Stimulated activated naive B cell treated with anti-CD40 and anti-IgM and Interleukin-4, amounts not matched to agents 10 μg/mL and 1 μg/mL and 100 μg/mL, for 72 hours (primary cell): Measurements from ENCODE around the gene PCDH1.
"Not testable (repeated sequence)": the region's sequence is repeated elsewhere in the genome, so short reads cannot be mapped to it uniquely, and the experiment has no call there.

Experiments
- ATAC-seq, 2 donors: fragments of 150-1000 bp; cut with Tn5 transposase; replicated peaks; 2 replicates each; pipeline ENCODE4 v1.10.0; 2021; ENCODE audit warnings: moderate library complexity in 1 of 2
- DNase-seq: peaks from one replicate; pipeline ENCODE4 v3.0.0; 2021
- H3K27ac Mint-ChIP-seq: one replicate; pipeline ENCODE4 v1.8.0; 2022; ENCODE audit warnings: mild to moderate bottlenecking, mixed read lengths
- H3K27me3 Mint-ChIP-seq, 2 donors: one replicate each; pipeline ENCODE4 v1.8.0; 2022; ENCODE audit warnings: mixed read lengths in 2 of 2
- H3K36me3 Mint-ChIP-seq, 2 donors: one replicate each; pipeline ENCODE4 v1.8.0; 2022; ENCODE audit warnings: mixed read lengths in 2 of 2, mild to moderate bottlenecking in 1 of 2
- H3K4me1 Mint-ChIP-seq, 2 donors: one replicate each; pipeline ENCODE4 v1.8.0; 2022; ENCODE audit warnings: mixed read lengths in 2 of 2, mild to moderate bottlenecking in 1 of 2
- H3K4me3 Mint-ChIP-seq, 2 donors: one replicate each; pipeline ENCODE4 v1.8.0; 2022; ENCODE audit warnings: mild to moderate bottlenecking in 2 of 2, mixed read lengths in 2 of 2, moderate library complexity in 1 of 2
- H3K9me3 Mint-ChIP-seq, 2 donors: one replicate each; pipeline ENCODE4 v1.8.0; 2022; ENCODE audit warnings: mixed read lengths in 2 of 2, mild to moderate bottlenecking in 1 of 2

The PCDH1 gene

GRCh38 chr5:141826674-141827073 lies 51.5 kb downstream of the PCDH1 start:
- no peaks in the 10 kb centered on the region for H3K4me1 Mint-ChIP-seq
- no peaks in the 10 kb centered on the region for H3K36me3 Mint-ChIP-seq
- no peak overlapping the region for H3K27ac Mint-ChIP-seq
- H3K9me3 Mint-ChIP-seq: no peaks in the 10 kb centered on the region
- DNase-seq (no peak), ATAC-seq (no peak)
- H3K4me3 Mint-ChIP-seq: no peak overlapping the region
- H3K27me3 Mint-ChIP-seq: peaks cover 17 to 26% of the 10 kb centered on the region in 2 donors

GRCh38 chr5:141825791-141826560 lies 52.2 kb downstream of the PCDH1 start:
- H3K27ac Mint-ChIP-seq: no peak overlapping the region
- H3K36me3 Mint-ChIP-seq: no peaks in the 10 kb centered on the region
- H3K4me1 Mint-ChIP-seq: no peaks in the 10 kb centered on the region
- DNase-seq (no peak), ATAC-seq (no peak)
- no peak overlapping the region for H3K4me3 Mint-ChIP-seq
- H3K27me3 Mint-ChIP-seq: peaks cover 15 to 20% of the 10 kb centered on the region in 2 donors
- no peaks in the 10 kb centered on the region for H3K9me3 Mint-ChIP-seq

GRCh38 chr5:141825241-141825671 lies 53.0 kb downstream of the PCDH1 start:
- H3K27ac Mint-ChIP-seq: no peak overlapping the region

GRCh38 chr5:141824717-141825116 lies 53.5 kb downstream of the PCDH1 start:
- Mint-ChIP-seq H3K36me3 (no peaks in the 10 kb centered on the region), H3K9me3 (no peaks in the 10 kb centered on the region), H3K4me1 (no peaks in the 10 kb centered on the region), H3K27me3 (peaks cover 11 to 25% of the 10 kb centered on the region in 2 donors), H3K27ac (no peak overlapping the region), H3K4me3 (no peak overlapping the region)
- ATAC-seq (no peak), DNase-seq (no peak)

More at GRCh38 chr5:141825241-141825671, 53.0 kb downstream of the PCDH1 start:
- ATAC-seq: no peak
- no peak overlapping the region for H3K4me3 Mint-ChIP-seq
- H3K27me3 Mint-ChIP-seq: peaks cover 14 to 19% of the 10 kb centered on the region in 2 donors
- H3K4me1 Mint-ChIP-seq: no peaks in the 10 kb centered on the region
- no peaks in the 10 kb centered on the region for H3K36me3 Mint-ChIP-seq
- no peak for DNase-seq
- H3K9me3 Mint-ChIP-seq: no peaks in the 10 kb centered on the region

- H3K4me1 Mint-ChIP-seq: no peaks in the 10 kb centered on the region
- no peaks in the 10 kb centered on the region for H3K36me3 Mint-ChIP-seq
- no peaks in the 10 kb centered on the region for H3K9me3 Mint-ChIP-seq
- DNase-seq: no peak
- ATAC-seq: no peak
- no peak overlapping the region for H3K27ac Mint-ChIP-seq
- no peak overlapping the region for H3K4me3 Mint-ChIP-seq
- peaks cover 12 to 38% of the 10 kb centered on the region in 2 donors for H3K27me3 Mint-ChIP-seq
Observed at GRCh38 chr5:141823056-141823455, 55.2 kb downstream of the PCDH1 start.

- Mint-ChIP-seq H3K27me3 (peaks cover 14 to 42% of the 10 kb centered on the region in 2 donors), H3K4me1 (no peaks in the 10 kb centered on the region), H3K9me3 (no peaks in the 10 kb centered on the region), H3K27ac (no peak overlapping the region), H3K36me3 (no peaks in the 10 kb centered on the region), H3K4me3 (no peak overlapping the region)
- DNase-seq: no peak
- no peak for ATAC-seq
Observed at GRCh38 chr5:141822144-141822543, 56.1 kb downstream of the PCDH1 start.

- Mint-ChIP-seq H3K4me3 (no peak overlapping the region), H3K9me3 (no peaks in the 10 kb centered on the region), H3K4me1 (no peaks in the 10 kb centered on the region), H3K27me3 (peaks cover 21 to 49% of the 10 kb centered on the region in 2 donors), H3K27ac (no peak overlapping the region), H3K36me3 (no peaks in the 10 kb centered on the region)
- no peak for DNase-seq
- no peak for ATAC-seq
Observed at GRCh38 chr5:141821430-141821925, 56.7 kb downstream of the PCDH1 start.

GRCh38 chr5:141820686-141821085 lies 57.5 kb downstream of the PCDH1 start:
- H3K27ac Mint-ChIP-seq, DNase-seq, H3K9me3 Mint-ChIP-seq, ATAC-seq, H3K36me3 Mint-ChIP-seq, H3K4me3 Mint-ChIP-seq, H3K4me1 Mint-ChIP-seq: not testable (repeated sequence)
- peaks cover 28 to 55% of the 10 kb centered on the region in 2 donors for H3K27me3 Mint-ChIP-seq

- H3K36me3 Mint-ChIP-seq: no peaks in the 10 kb centered on the region
- no peaks in the 10 kb centered on the region for H3K9me3 Mint-ChIP-seq
- DNase-seq (no peak), ATAC-seq (no peak)
- peaks cover 40 to 58% of the 10 kb centered on the region in 2 donors for H3K27me3 Mint-ChIP-seq
- no peaks in the 10 kb centered on the region for H3K4me1 Mint-ChIP-seq
- no peak overlapping the region for H3K4me3 Mint-ChIP-seq
- no peak overlapping the region for H3K27ac Mint-ChIP-seq
Observed at GRCh38 chr5:141817631-141818030, 60.6 kb downstream of the PCDH1 start.

- peaks cover 0 to 2% of the 10 kb centered on the region in 2 donors for H3K4me1 Mint-ChIP-seq
- no peak overlapping the region for H3K4me3 Mint-ChIP-seq
- H3K27ac Mint-ChIP-seq: no peak overlapping the region
- no peaks in the 10 kb centered on the region for H3K36me3 Mint-ChIP-seq
- DNase-seq (no peak), ATAC-seq (no peak)
- H3K9me3 Mint-ChIP-seq: no peaks in the 10 kb centered on the region
- H3K27me3 Mint-ChIP-seq: peaks cover 48 to 65% of the 10 kb centered on the region in 2 donors
Observed at GRCh38 chr5:141816598-141817399, 61.4 kb downstream of the PCDH1 start.

- Mint-ChIP-seq H3K4me3 (no peak overlapping the region), H3K9me3 (no peaks in the 10 kb centered on the region), H3K36me3 (no peaks in the 10 kb centered on the region), H3K27me3 (peaks cover 58 to 75% of the 10 kb centered on the region in 2 donors), H3K27ac (no peak overlapping the region), H3K4me1 (peaks cover 2 to 8% of the 10 kb centered on the region in 2 donors)
- ATAC-seq (no peak), DNase-seq (no peak)
Observed at GRCh38 chr5:141815796-141816180, 62.4 kb downstream of the PCDH1 start.

- ATAC-seq (no peak), DNase-seq (no peak)
- Mint-ChIP-seq H3K27ac (no peak overlapping the region), H3K9me3 (no peaks in the 10 kb centered on the region), H3K27me3 (peaks cover 61 to 75% of the 10 kb centered on the region in 2 donors), H3K4me3 (no peak overlapping the region), H3K36me3 (no peaks in the 10 kb centered on the region), H3K4me1 (peaks cover 2 to 8% of the 10 kb centered on the region in 2 donors)
Observed at GRCh38 chr5:141815051-141815795, 63.0 kb downstream of the PCDH1 start.

- Mint-ChIP-seq H3K9me3 (no peaks in the 10 kb centered on the region), H3K4me1 (peaks cover 2 to 8% of the 10 kb centered on the region in 2 donors), H3K27ac (no peak overlapping the region), H3K4me3 (no peak overlapping the region), H3K36me3 (no peaks in the 10 kb centered on the region), H3K27me3 (peaks cover 60 to 68% of the 10 kb centered on the region in 2 donors)
- DNase-seq: no peak
- peak; percentile 69 to 75 for ATAC-seq
Observed at GRCh38 chr5:141814064-141814964, 63.9 kb downstream of the PCDH1 start.
